HFFc6 (cell line): Measurements from ENCODE around the gene MRAS. TPM values are rescaled to one million over a fixed set of nuclear protein-coding genes. Genes with fewer than 3 reads are reported as not detected.

Experiments used
- DNase-seq: peaks from one replicate; pipeline ENCODE4 v3.0.0-alpha.2; 2018
- H3K27ac Mint-ChIP-seq: 2 replicates; pipeline ENCODE4 v1.8.0; 2020; ENCODE audit warnings: mild to moderate bottlenecking, mixed read lengths
- H3K27me3 Mint-ChIP-seq: 2 replicates; pipeline ENCODE4 v1.8.0; 2021; ENCODE audit warnings: mild to moderate bottlenecking, moderate library complexity, mixed read lengths; ENCODE audit not compliant: insufficient read depth
- H3K36me3 Mint-ChIP-seq: 2 replicates; pipeline ENCODE4 v1.8.0; 2021; ENCODE audit warnings: low read depth, mixed read lengths
- H3K4me1 Mint-ChIP-seq: 2 replicates; pipeline ENCODE4 v1.8.0; 2020; ENCODE audit warnings: low read depth, mixed read lengths
- H3K4me3 Mint-ChIP-seq: 2 replicates; pipeline ENCODE4 v1.8.0; 2020; ENCODE audit warnings: mild to moderate bottlenecking, moderate library complexity, mixed read lengths
- H3K9me3 Mint-ChIP-seq: 2 replicates; pipeline ENCODE4 v1.8.0; 2020; ENCODE audit warnings: mild to moderate bottlenecking, mixed read lengths
- CTCF ChIP-seq: fragments of 200-600 bp; sonication (generic); IDR thresholded peaks from 2 replicates; pipeline ENCODE4 v1.5.0; 2021; ENCODE audit warnings: antibody characterized with exemption, mild to moderate bottlenecking
- total RNA-seq, 6 experiments: library from RNA; stranded (reverse); fragmentation: NEBNext Ultra II Directional; extraction: Animal tissue kit (Norgen Biotek cat#: 25700); gene quantifications; 2 replicates in 1 of 6; 3 replicates in 5 of 6; pipeline ENCODE4 v1.2.3, GENCODE V29; 2021

The MRAS gene
- total RNA-seq, 6 experiments from 2014 or later: 62.7 to 97.4 (median 76.1) TPM

- DNase-seq: peak; percentile 9
- H3K4me3 Mint-ChIP-seq: peak overlapping the region; percentile 41; the same call in 1 of the 2 replicates
- H3K27ac Mint-ChIP-seq: peak overlapping the region; percentile 66
- peaks cover 31% of the 10 kb centered on the region for H3K27me3 Mint-ChIP-seq
- no peaks in the 10 kb centered on the region for H3K36me3 Mint-ChIP-seq
- no peaks in the 10 kb centered on the region for H3K9me3 Mint-ChIP-seq
- H3K4me1 Mint-ChIP-seq: peaks cover 36% of the 10 kb centered on the region
- TF ChIP-seq CTCF: no peak
These were observed 91.7 kb downstream of the MRAS start for GRCh38 chr3:138440121-138440521.

- Mint-ChIP-seq H3K27ac (peak overlapping the region; percentile 66), H3K36me3 (no peaks in the 10 kb centered on the region), H3K4me1 (peaks cover 36% of the 10 kb centered on the region), H3K9me3 (no peaks in the 10 kb centered on the region), H3K27me3 (peaks cover 31% of the 10 kb centered on the region), H3K4me3 (peak overlapping the region; percentile 41; the same call in 1 of the 2 replicates)
- DNase-seq: peak; percentile 67
- no peak for TF ChIP-seq CTCF
These were observed 92.2 kb downstream of the MRAS start for GRCh38 chr3:138440596-138440995.

- no peaks in the 10 kb centered on the region for H3K36me3 Mint-ChIP-seq
- H3K4me1 Mint-ChIP-seq: peaks cover 36% of the 10 kb centered on the region
- H3K4me3 Mint-ChIP-seq: no peak overlapping the region; the same call in 1 of the 2 replicates
- TF ChIP-seq CTCF: no peak
- DNase-seq: no peak
- H3K27me3 Mint-ChIP-seq: peaks cover 27% of the 10 kb centered on the region
- peak overlapping the region; percentile 66; the same call in 1 of the 2 replicates for H3K27ac Mint-ChIP-seq
- no peaks in the 10 kb centered on the region for H3K9me3 Mint-ChIP-seq
These were observed 92.9 kb downstream of the MRAS start for GRCh38 chr3:138441256-138441655.

- TF ChIP-seq CTCF: no peak
- peak; percentile 27 for DNase-seq
- Mint-ChIP-seq H3K27me3 (peaks cover 25% of the 10 kb centered on the region), H3K4me1 (peaks cover 36% of the 10 kb centered on the region), H3K27ac (0 out of 2 replicates have a peak overlapping the region, but pooled peaks have one; percentile 46), H3K4me3 (no peak overlapping the region), H3K36me3 (no peaks in the 10 kb centered on the region), H3K9me3 (no peaks in the 10 kb centered on the region)
These were observed 93.4 kb downstream of the MRAS start for GRCh38 chr3:138441742-138442141.

- peaks cover 36% of the 10 kb centered on the region for H3K4me1 Mint-ChIP-seq
- no peaks in the 10 kb centered on the region for H3K36me3 Mint-ChIP-seq
- no peak overlapping the region for H3K27ac Mint-ChIP-seq
- H3K4me3 Mint-ChIP-seq: peak overlapping the region; percentile 3; the same call in 1 of the 2 replicates
- H3K9me3 Mint-ChIP-seq: no peaks in the 10 kb centered on the region
- DNase-seq: no peak
- TF ChIP-seq CTCF: no peak
- H3K27me3 Mint-ChIP-seq: peaks cover 19% of the 10 kb centered on the region
These were observed 94.1 kb downstream of the MRAS start for GRCh38 chr3:138442433-138442832.

GRCh38 chr3:138443091-138443490, 94.7 kb downstream of the MRAS start:
- Mint-ChIP-seq H3K27me3 (peaks cover 13% of the 10 kb centered on the region), H3K27ac (no peak overlapping the region), H3K36me3 (no peaks in the 10 kb centered on the region), H3K4me3 (no peak overlapping the region), H3K9me3 (no peaks in the 10 kb centered on the region), H3K4me1 (peaks cover 36% of the 10 kb centered on the region)
- DNase-seq: no peak
- TF ChIP-seq CTCF: no peak
